IMR-90 (cell line): Measurements from ENCODE around the gene CRTC1.

Experiments
- CEBPB ChIP-seq: IDR thresholded peaks from 2 replicates; pipeline ENCODE4 v1.6.1; 2012; ENCODE audit warnings: low read depth, low read length, improper control_type of control experiment
- CHD1 ChIP-seq: IDR thresholded peaks from 2 replicates; pipeline ENCODE4 v1.6.1; 2012; ENCODE audit warnings: low read depth, low read length, improper control_type of control experiment
- FOS ChIP-seq: fragments of 150-350 bp; IDR thresholded peaks from 2 replicates; pipeline ENCODE4 v1.6.1; 2016; ENCODE audit warnings: low read depth, low read length
- MAFK ChIP-seq: IDR thresholded peaks from 2 replicates; pipeline ENCODE4 v1.6.1; 2012; ENCODE audit warnings: low read depth, low read length, improper control_type of control experiment
- MAZ ChIP-seq: IDR thresholded peaks from 2 replicates; pipeline ENCODE4 v1.6.1; 2012; ENCODE audit warnings: low read depth, mild to moderate bottlenecking, low read length, improper control_type of control experiment, moderate library complexity, borderline replicate concordance
- MXI1 ChIP-seq: IDR thresholded peaks from 2 replicates; pipeline ENCODE4 v1.6.1; 2012; ENCODE audit warnings: low read depth, mild to moderate bottlenecking, low read length, moderate library complexity, borderline replicate concordance
- NFE2L2 ChIP-seq: fragments of 150-350 bp; IDR thresholded peaks from 2 replicates; pipeline ENCODE4 v1.6.1; 2016; ENCODE audit warnings: low read depth, mild to moderate bottlenecking, low read length
- POLR2A ChIP-seq: IDR thresholded peaks from 2 replicates; pipeline ENCODE4 v1.6.1; 2012; ENCODE audit warnings: mild to moderate bottlenecking, low read depth, low read length
- RAD21 ChIP-seq: IDR thresholded peaks from 2 replicates; pipeline ENCODE4 v1.6.1; 2012; ENCODE audit warnings: low read length, improper control_type of control experiment
- RCOR1 ChIP-seq: IDR thresholded peaks from 2 replicates; pipeline ENCODE4 v1.6.1; 2012; ENCODE audit warnings: mild to moderate bottlenecking, low read length, improper control_type of control experiment; ENCODE audit not compliant: insufficient replicate concordance
- TF ChIP-seq, protein P1 (sequence below): conservative IDR thresholded peaks from 2 replicates; pipeline ENCODE4 v1.5.1; 2012; ENCODE audit warnings: mild to moderate bottlenecking, low read depth, low read length, improper control_type of control experiment
- TF ChIP-seq, protein P2 (sequence below): fragments of 150-350 bp; IDR thresholded peaks from 2 replicates; pipeline ENCODE4 v1.6.1; 2017; ENCODE audit warnings: mild to moderate bottlenecking, antibody characterized with exemption, low read length, low read depth
- TF ChIP-seq, protein P3 (sequence below): fragments of 150-350 bp; IDR thresholded peaks from 2 replicates; pipeline ENCODE4 v1.6.1; 2016; ENCODE audit warnings: low read depth, mild to moderate bottlenecking, low read length, moderate library complexity, borderline replicate concordance

DNA sequence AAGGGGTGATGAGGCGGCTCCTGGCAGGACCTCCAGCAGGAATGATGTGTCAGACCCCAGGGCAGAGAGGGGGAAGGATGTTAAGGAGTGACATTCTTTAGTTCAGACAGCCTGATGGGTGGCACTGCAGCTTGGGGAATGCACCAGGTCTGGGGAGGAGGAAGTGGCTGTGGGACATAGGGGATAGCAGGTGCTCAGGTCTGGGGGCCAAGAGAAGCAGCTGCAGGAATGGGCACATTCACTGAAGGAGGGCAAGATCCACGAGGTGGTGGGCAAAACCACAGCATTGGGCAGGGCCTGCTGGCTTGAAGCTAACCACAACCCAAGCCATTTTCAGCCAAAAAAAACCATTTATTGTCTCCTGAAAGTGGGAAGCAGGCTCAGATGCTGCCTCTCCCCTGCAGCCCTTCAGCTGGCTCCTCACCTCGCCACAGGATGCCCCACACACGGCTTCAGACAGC is 81.1 kb downstream of the CRTC1 start:
- TF ChIP-seq, protein P1, sequence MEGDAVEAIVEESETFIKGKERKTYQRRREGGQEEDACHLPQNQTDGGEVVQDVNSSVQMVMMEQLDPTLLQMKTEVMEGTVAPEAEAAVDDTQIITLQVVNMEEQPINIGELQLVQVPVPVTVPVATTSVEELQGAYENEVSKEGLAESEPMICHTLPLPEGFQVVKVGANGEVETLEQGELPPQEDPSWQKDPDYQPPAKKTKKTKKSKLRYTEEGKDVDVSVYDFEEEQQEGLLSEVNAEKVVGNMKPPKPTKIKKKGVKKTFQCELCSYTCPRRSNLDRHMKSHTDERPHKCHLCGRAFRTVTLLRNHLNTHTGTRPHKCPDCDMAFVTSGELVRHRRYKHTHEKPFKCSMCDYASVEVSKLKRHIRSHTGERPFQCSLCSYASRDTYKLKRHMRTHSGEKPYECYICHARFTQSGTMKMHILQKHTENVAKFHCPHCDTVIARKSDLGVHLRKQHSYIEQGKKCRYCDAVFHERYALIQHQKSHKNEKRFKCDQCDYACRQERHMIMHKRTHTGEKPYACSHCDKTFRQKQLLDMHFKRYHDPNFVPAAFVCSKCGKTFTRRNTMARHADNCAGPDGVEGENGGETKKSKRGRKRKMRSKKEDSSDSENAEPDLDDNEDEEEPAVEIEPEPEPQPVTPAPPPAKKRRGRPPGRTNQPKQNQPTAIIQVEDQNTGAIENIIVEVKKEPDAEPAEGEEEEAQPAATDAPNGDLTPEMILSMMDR = no peak
- TF ChIP-seq, protein P2, sequence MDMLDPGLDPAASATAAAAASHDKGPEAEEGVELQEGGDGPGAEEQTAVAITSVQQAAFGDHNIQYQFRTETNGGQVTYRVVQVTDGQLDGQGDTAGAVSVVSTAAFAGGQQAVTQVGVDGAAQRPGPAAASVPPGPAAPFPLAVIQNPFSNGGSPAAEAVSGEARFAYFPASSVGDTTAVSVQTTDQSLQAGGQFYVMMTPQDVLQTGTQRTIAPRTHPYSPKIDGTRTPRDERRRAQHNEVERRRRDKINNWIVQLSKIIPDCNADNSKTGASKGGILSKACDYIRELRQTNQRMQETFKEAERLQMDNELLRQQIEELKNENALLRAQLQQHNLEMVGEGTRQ = no peak
- TF ChIP-seq CEBPB = no peak
- no peak for TF ChIP-seq POLR2A
- TF ChIP-seq RCOR1 = no peak
- TF ChIP-seq MAZ = no peak
- no peak for TF ChIP-seq MXI1
- no peak for TF ChIP-seq FOS
- TF ChIP-seq NFE2L2 = no peak
- no peak for TF ChIP-seq RAD21
- TF ChIP-seq, protein P3, sequence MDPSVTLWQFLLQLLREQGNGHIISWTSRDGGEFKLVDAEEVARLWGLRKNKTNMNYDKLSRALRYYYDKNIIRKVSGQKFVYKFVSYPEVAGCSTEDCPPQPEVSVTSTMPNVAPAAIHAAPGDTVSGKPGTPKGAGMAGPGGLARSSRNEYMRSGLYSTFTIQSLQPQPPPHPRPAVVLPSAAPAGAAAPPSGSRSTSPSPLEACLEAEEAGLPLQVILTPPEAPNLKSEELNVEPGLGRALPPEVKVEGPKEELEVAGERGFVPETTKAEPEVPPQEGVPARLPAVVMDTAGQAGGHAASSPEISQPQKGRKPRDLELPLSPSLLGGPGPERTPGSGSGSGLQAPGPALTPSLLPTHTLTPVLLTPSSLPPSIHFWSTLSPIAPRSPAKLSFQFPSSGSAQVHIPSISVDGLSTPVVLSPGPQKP = no peak
- no peak for TF ChIP-seq CHD1
- no peak for TF ChIP-seq MAFK
